Epidermal melanocyte (primary cell): ENCODE measurements around the gene BCAS1.

Experiments used
- DNase-seq: peaks from one replicate; pipeline ENCODE4 v3.0.0; 2011; ENCODE audit warnings: low spot score; ENCODE audit not compliant: insufficient read length

BCAS1 gene

DNA sequence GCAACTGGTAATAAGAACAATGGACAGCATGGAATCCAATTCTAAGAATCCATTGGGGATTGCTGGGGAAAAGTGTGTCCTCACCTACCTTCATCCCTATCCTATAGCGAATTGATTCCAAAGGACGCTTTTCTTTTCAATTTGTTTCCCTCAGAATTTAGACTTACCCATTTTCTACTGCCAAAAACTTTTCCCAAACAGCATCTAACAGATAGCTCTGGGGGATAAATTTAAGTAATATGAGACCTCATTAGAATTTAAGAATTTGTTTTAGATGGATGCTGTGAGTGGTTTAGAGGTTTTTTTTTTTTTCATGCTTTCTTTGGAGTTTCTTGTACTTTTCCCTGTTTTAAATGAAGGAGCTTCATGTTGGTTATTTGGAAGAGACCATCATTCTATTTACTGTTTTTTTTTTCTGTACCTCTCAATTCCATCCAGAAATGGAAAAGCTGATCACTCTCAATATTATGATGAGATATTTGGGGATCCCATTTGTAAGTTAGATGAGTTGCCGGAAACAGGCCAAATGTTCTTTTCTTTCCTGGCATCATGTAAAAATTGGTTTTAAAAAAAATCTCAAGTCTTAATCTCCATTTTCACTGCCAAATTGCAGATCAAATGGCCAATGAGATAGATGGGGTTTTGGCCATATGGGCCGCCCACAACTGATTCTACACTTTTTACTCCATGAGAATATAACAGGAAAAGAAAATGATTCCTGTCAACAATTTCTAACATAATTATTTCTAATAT lies 105.7 kb downstream of the BCAS1 start:
- DNase-seq = no peak

DNA sequence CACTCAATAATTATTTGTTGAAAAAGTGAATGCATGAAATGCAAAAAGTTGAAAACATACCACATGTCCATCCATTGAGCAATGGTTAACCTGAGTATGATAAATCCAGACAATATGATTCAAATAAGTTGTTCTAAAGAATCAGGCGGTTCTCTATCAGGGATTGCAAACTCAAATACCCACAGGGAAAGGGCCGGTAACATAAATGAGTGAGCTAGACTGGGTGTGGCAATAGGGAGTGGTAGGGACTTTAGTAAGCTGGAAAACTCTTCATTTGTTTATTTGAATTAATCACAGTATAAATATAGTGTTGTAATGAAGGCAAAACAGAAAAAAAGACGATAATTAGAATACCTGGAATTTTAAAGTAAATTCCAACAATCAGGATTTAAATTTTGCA lies 106.3 kb downstream of the BCAS1 start:
- DNase-seq = no peak

DNA sequence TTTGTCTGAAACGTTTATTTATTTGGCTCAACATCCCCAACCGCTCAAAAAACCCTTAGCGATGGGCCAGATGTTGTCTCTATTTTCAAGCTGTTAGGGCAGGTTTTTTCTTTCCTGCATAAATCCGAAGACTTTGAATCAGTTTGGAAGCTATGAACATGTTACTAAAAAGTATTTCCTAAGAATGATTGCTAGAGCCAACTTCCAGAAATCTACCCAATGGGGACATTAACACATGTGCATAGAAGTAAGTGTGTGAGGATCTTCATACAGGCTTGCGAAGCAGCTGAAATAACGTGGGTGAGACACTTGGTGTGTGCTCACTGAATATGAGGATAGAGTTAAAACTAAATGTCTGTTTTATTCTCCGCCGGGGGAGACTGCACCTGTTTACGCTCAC lies 106.8 kb downstream of the BCAS1 start:
- no peak for DNase-seq

DNA sequence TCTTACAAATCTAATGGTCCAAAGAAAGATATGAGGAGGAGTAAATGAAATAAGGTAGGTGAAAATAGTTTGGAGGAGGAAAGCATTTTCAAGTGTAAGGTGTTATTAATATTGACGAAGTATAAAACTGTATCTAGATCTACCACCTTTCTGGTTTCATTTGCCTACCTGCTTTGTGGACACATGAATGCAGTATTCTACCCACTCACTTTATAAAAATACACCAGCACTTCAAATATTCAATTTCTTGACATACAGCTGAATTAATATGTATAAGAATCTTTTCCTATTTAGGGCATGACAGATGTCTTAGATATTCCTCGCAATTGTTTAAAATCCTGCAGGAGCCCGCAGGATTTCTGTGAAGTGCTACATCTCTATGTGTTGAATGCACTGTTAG lies 108.0 kb downstream of the BCAS1 start:
- DNase-seq = no peak

DNA sequence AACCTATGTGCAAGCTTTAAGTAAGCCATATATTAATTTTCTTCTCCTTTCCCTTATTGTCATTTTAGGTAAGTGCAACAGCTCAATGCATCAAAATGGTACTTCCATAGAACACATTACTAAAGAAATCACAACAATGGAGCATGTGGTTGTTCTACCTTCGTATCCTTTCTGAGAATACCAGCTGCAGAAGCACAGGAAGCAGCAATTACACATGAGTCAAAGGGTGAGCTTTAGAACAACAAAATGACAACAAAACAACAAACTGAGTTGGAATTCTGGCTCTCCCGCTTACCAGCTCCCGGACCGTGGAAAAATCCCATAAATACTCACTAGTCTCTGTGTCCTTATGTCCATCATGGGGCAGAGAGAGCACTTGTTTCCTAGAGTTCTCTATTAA lies 108.9 kb downstream of the BCAS1 start:
- DNase-seq = no peak

DNA sequence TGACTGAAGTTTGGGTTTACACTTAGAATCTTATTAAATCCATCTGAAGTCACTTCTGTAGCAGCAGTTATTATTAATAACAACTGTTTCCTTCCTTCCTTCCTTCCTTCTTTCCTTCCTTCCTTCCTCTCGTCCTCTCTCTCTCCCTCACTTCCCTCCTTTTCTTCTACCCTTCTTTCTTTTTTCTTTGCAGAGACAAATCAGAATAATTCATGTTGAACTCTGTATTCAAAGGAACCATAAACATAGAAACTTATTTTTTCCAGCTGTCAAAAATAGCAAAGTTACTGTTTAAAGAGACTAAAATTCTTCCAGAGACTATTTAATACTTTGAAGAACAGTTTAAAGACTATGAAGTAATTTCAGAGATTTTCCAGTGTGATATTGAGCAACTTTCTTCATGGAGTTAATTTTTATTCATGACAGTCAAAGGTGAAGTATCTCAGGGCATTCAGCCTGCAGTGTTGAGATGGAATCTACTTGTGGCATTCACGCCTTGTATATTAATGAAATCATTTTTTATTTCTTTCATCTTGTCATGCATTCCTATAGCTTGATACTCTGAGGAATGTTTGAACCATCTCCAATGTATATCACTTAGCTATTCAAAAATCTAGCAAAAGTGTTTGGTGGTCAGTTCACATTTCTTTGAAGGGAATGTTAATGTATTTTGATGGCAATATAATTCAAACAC lies 109.7 kb downstream of the BCAS1 start:
- DNase-seq = no peak

DNA sequence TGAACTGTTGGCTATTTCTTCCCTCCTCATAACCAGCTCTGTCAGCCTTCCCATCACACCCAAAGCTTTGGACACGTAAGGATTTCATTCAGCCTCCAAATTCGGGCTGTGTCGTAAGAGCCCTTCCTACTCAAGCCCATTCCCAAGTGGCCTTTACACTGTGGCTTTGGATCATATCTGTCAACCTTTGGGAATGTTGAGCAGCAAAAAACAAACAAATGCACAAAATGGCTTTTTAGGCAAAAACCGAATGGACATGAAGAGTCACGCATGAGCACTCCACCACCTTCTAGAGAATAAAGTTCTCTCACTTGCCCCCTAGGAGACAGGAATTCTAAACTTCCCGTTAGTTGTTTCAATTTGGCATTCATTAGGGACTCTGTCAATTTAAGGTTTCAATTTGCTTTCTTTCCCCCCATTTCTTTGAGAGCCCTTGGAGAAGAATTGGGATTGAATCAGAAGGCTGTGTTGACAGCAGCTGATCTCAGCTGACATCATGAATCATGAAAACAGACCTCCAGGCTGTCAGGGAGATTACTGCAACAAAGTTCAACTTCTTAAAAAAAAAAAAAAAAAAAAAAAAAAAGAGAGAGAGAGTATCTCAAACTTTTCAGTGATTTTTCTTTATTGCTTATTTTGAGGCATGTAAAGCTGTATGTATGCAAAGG lies 110.3 kb downstream of the BCAS1 start:
- DNase-seq = peak; percentile 33

DNA sequence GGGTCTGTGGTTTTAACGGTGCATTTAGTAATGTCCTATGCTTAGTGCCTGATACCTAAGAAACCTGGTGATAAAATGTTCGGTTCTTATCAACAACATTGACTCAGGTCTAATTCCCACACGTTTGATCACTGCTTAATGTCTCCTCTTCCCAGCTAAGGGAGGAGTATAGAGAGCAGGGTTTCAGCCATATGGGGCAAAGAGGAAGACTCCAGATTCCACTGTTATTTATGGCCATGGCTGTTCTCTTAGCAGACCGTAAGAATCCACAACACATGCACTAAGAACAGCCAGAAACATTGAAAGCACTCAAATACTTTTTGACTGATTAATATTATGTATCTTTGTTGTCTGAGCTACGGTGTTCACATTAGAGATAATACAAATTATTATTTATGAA lies 112.1 kb downstream of the BCAS1 start:
- DNase-seq = no peak

DNA sequence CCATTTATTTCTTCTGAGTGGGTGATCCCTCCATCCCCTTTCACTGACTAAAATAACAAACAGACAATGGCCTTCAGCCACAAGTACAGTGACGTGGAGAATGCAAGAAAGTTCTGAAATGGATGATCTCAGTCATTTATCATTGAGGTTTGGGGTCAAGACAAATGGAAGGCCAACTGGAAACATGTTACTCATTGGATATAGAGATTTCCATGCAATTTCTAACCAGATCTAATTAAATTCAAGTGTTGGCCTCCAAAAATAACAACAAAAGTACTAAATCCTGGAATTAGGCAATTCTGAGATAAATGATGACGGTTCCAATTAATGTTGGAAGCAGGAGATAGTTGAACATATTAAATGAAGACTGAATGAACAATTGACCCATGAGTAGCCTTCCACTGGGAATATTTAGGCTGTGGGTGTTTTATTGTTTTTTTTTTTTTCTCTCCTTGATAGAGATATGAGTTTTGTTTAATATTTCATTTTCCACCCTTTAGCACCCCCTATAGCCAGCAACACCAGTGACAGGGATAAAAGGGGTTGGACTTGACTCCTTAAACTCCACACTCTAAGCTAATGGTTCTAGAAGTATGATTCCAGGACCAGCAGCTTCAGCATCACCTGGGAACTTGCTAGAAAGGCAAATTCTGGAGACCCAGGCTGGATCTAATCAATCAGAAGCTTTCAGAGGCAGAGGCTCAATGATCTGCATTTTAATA lies 112.8 kb downstream of the BCAS1 start:
- DNase-seq = no peak

DNA sequence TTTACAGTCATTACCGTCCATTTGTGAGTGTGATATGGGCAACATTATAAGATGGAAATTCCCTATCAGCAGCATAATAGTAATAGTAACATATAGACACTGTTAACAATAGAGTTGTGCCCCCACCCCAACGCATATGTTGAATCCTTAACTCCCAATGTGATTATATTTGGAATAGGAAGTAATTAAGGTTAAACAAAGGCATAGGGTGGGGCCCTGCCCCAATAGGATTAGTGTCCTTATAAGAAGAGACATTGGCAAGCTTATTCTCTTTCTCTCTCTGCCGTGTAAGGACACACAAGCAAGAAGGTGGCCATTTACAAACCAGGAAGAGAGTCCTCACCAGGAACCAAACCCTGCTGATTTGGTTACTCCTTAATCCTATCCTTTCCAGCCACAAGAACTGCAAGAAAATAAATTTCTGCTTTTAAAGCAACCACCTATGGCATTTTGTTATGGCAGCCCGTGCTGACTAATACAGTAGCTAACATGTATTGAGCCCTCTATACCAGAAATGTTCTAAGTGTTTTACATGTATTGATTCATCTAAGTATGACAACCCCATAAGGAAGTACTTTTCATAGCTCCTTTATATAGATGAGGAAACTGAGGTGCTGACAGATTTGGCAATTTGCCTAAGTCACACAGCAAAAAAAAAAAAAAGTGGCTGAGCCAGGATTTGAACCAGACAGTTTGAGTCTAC lies 114.2 kb downstream of the BCAS1 start:
- no peak for DNase-seq

DNA sequence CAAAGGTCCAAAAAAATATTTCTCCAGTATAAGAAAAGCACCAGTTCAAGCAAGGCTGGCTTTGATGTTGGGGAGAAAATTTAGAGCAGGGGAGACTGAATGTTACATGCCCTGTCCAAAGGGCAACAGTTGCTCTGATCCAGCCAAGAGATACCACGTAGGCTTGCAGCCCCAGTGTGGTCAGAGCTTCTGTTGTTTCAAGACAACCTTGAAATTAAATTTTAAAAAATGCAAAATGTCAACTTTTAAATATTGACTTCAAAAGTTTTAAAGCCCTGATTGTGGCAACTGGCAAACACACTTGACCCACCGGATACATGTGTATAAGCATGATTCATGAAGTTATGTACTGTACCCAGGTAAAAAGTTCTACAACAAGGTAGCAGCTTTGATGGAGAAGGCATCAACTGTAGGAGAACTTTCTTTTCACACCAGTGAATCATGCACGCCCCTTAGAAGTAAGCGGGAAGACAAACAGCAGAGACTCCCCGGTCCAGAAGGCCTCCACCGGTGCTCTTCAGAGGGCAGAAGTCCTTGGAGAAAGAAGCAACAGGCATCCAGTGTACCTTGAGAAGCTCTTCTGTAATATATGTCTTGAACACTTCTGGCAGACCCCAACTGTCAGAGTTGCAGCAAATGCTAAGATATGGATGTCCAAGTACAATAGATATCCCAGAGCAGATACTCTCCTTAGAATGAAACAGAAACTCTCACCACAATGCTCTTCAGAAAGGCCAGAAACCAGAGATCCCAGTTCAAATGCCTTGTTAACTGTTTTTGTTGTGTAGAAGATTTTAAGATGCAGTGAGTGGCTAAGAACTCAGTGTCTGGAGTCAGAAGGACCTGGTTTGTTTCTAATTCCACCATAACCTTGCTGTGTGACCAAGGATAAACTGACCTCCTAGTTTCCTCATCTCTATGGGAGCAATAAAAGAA lies 115.4 kb downstream of the BCAS1 start:
- no peak for DNase-seq

DNA sequence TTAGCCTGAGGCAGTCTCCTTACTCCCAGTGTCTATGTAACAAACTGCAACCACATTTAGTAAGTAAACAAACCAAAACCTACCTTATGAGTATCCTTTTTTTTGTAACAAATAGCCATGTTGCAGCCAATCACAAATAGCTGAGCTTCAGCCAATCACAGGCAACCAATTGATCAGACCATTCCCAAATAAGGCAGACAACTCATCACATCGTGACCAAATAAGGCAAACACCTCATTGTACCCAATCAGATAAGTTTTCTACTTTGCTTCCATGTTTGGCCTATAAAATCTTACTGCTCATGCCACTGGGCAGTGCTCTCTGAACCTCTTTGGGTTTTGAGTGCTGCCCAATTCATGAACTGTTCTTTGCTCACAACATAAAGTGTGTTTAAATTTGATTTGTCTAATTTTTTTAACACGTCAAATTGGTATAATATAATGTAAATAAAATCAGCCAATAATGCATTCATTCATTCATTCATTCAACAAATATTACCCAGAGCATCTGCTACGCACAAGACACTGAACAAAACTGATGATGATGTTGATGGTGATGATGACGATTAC lies 117.8 kb downstream of the BCAS1 start:
- no peak for DNase-seq

DNA sequence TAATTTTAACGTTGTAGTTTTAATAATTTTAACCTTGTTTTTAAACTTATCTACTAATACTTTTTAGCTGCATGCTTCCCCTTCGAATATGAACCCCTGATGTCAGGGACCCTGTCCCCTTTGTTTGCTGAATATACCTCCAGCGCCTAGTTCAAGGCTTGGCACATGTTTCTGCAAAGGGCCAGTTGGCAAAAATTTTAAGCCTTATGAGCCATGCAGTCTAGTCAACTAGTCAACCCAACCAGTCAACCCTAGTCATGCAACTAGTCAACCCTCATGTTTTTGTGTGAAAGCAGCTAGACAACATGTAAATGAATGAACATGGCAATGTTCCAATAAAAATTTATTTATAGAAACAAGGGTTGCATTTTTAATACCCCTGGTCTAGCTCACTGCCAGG lies 119.8 kb downstream of the BCAS1 start:
- DNase-seq = no peak

DNA sequence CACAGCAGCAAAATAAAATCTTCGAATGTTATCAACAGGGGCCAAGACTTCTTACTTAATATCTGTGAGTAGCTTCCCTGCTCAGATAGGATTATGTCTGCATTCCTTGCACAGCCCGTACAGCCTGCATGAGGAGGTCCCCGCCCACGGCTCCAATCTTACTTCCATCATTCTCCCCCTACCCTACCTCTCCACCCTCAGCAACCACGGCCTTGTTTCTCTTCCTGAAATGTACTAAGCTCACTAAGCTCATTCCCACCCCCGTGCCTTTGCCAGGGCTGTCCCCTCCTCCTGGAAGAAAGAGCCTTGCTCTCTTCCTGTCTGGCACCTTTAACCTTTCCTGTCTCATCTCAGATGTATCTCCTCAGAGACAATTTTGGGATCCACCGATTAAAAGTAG lies 120.4 kb downstream of the BCAS1 start:
- DNase-seq = no peak

DNA sequence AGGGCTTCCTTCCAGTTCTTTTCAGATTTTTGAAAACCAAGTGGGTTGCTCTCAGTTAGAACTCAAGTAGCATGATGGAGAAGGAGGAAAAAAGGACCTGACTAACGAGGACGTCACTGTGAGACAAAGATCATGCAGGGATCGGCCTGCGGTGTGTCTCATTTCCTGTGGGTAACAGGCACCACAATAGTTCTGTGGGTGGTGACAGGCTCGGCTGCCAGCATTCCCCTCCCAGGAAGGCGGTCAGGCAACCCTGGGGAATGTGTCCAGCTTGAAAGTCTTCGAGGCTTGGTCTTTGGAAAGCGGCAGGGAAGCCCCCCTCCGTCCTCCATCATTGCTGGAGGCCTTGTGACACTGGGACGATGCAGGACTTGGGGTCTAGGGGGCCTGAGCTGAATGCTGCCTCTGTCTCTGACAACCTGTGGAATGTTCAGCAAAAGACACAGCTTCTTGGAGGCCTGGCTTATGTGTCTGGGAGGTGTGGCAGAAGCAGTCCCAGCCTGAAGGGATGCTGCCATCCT lies 121.0 kb downstream of the BCAS1 start:
- DNase-seq = peak; percentile 43

DNA sequence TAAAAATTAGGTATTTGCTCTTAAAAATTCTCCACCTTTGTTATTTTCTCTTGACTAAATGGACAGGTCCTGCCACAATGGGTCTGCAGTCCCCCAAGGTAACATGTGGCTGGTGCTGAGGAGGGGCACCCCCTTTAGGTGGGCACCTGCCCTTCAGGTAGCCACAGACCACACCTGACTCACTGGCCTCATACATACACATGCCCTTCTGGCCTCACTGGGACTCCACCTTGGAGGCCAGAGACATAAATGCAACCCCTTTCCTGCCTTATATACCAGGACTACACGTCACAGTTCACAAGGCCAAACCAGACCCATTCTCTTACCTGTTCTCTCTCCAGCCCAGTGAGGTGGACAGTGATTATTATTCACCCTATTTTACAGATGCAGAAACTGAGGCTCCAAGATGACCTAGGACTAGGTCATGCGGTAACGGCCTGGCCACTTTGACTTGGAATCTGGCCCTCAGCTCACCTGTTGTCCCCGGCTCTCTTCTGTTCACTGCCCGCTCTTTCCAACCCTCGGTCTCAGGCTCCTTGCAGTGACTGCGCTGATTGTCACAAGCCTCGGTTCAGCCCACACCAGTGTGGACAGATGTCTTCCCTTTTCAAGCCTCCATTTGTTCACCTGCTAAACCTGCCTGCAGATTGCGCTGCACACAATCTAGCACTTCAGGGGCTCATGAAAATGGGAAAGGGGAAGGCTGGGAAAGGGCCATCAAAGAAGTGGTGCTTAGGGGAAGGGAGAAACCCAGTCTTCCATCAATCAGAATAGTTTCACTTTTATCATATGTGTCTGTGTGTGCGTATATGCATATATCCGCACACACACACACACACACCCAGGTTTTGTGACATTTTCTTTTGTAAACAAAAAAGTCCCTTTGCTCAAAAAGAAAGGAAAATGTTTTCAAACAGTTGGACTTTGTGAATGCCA lies 121.7 kb downstream of the BCAS1 start:
- DNase-seq = no peak

DNA sequence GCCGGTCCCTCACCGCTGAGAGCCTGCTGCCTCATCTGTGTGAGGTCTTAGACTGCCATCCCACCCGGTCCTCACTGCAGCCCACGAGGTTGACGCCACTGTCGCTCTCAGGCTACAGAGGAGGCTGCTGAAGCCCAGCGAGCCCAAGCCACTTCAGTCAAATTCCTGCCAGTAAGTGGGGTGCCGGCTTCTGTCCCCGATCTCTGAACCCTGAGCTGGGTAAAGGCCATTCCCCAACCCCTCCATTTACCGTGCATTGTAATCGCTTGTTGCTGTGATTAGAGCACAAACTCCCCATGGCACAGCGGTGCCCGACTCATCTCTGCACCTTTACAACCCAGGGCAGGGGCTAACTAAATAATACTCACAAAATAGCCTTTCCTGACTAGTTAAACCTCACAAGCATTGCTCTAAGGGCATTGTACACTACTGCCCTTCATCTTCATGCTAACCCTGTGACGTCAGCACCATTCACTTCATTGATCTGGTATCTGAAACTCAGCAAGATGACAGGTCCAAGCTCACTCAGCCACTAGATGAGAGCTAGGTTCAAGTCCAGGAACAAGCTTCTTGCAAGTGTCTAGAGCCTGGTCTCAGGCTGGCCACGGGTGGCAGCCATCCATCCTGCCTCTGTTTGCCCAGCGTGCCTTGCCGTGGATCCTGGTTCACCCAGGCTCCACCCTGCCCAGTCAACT lies 122.7 kb downstream of the BCAS1 start:
- DNase-seq = no peak

DNA sequence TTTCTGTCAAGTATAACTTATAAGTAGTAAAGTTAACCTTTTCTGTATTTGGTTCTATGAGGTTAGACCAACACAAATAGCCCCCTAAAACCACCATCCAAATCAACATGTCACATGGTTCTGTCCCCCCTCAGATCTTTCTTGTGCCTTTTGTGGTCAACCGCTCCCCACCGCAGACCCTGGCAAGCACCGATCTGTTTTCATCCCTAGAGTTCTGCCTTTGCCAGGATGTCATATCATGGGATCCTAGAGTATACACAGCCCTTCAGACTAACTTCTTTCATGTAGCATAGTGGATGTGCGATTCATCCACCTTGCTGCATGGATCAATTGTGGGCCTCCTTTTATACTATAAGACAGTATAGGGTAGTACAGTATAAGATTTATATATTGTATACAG lies 124.3 kb downstream of the BCAS1 start:
- no peak for DNase-seq
